Lung (tissue), 12 donors: Measurements from ENCODE around the gene TRAPPC2B. TPM values are rescaled to one million over a fixed set of nuclear protein-coding genes. Genes with fewer than 3 reads are reported as not detected.
A peak's percentile ranks its signal among the peaks of the same experiment; 100 is the strongest.

Source experiments
- ATAC-seq: fragments of 200-7000 bp; cut with Tn5 transposase; one replicate; pipeline ENCODE4 v1.9.1; 2020; ENCODE audit warnings: moderate number of reproducible peaks; ENCODE audit not compliant: insufficient read depth, low FRiP score
- DNase-seq, 3 donors: peaks; one replicate each; pipeline ENCODE4 v3.0.0-alpha.2; 2013 to 2017
- H3K27ac ChIP-seq, 2 donors: one replicate each; pipeline ENCODE4 v1.5.1; 2013; ENCODE audit warnings: mild to moderate bottlenecking in 2 of 2, moderate library complexity in 2 of 2, control low read depth in 1 of 2, inconsistent platforms in 1 of 2, low read depth in 1 of 2, low read length in 1 of 2
- H3K27me3 ChIP-seq, 3 donors: one replicate each; pipeline ENCODE4 v1.5.1; 2013; ENCODE audit warnings: low read length in 2 of 3; ENCODE audit not compliant: control insufficient read depth in 3 of 3, insufficient read depth in 3 of 3
- H3K36me3 ChIP-seq, 4 donors: one replicate each; pipeline ENCODE4 v1.5.1; 2013; ENCODE audit warnings: low read length in 4 of 4, mild to moderate bottlenecking in 1 of 4, moderate library complexity in 1 of 4; ENCODE audit not compliant: control insufficient read depth in 4 of 4, insufficient read depth in 4 of 4
- H3K4me1 ChIP-seq, 5 donors: one replicate each; pipeline ENCODE4 v1.5.1; 2013; ENCODE audit warnings: low read length in 5 of 5, mild to moderate bottlenecking in 2 of 5, moderate library complexity in 1 of 5; ENCODE audit not compliant: control insufficient read depth in 5 of 5, insufficient read depth in 5 of 5
- H3K4me3 ChIP-seq: one replicate; pipeline ENCODE4 v1.5.1; 2013; ENCODE audit warnings: mild to moderate bottlenecking, control low read depth, moderate library complexity
- H3K9ac ChIP-seq, 2 donors: one replicate each; pipeline ENCODE4 v1.5.1; 2013; ENCODE audit warnings: low read length in 2 of 2, control low read depth in 1 of 2; ENCODE audit not compliant: insufficient read depth in 1 of 2
- H3K9me3 ChIP-seq, 4 donors: one replicate each; pipeline ENCODE4 v1.5.1; 2013; ENCODE audit warnings: low read length in 3 of 4, mild to moderate bottlenecking in 1 of 4, moderate library complexity in 1 of 4; ENCODE audit not compliant: control insufficient read depth in 4 of 4, insufficient read depth in 3 of 4
- CTCF ChIP-seq: IDR thresholded peaks from 2 replicates; pipeline ENCODE4 v1.5.1; 2012; ENCODE audit warnings: mild to moderate bottlenecking; ENCODE audit errors: control extremely low read depth, extremely low read depth
- WGBS, 2 donors: extraction: QIAGEN DNeasy Blood & Tissue Kit; methylation state at CpG; one replicate each; pipeline ENCODE4 v1.1.7; 2013; 5-methylcytosine and 5-hydroxymethylcytosine counted together
- polyA plus RNA-seq, 2 donors: library from polyadenylated mRNA; stranded (reverse); fragments of 200-250 nt; gene quantifications; one replicate each; pipeline ENCODE4 v1.2.1, GENCODE V29; 2013
- total RNA-seq, 2 donors: library from RNA; depleted of rRNA in 1 of 2; stranded (reverse); fragments of >200 nt in 1 of 2; gene quantifications; one replicate each; pipeline ENCODE4 v1.2.1, GENCODE V29; 2014 to 2021
- donor health status: control.
- donor health status: control.
- donor health status: Bipolar disorder and iron deficiency.
- donor health status: healthy.
- donor health status: DM: yes; HTN: yes; CAD: no.

The TRAPPC2B gene
- total and polyA plus RNA-seq, 4 donors, result 6.2 to 25.4 (median 15.2) TPM

- no peaks in the 10 kb centered on the region for H3K27me3 ChIP-seq
- H3K4me3 ChIP-seq, result peak within 1 kb of the TSS; percentile 100
- WGBS, 2 donors, result 0% methylated on average over 55 of the region's 55 CpGs
- peaks cover 6 to 12% (median 6%) of the 10 kb centered on the region in 4 donors for H3K36me3 ChIP-seq
- DNase-seq (peak; percentile 95 to 97 (median 95)), ATAC-seq (peak; percentile 100)
- no peak for TF ChIP-seq CTCF
- peaks cover 4 to 13% (median 6%) of the 10 kb centered on the region in 5 donors for H3K4me1 ChIP-seq
- peak within 1 kb of the TSS; percentile 67 to 73 for H3K9ac ChIP-seq
- peak within 1 kb of the TSS; percentile 77 to 85 for H3K27ac ChIP-seq
- H3K9me3 ChIP-seq, result peaks cover 0 to 24% (median 0%) of the 10 kb centered on the region in 4 donors
Measured at GRCh38 chr19:57410877-57411671, 47.7 kb downstream of the TRAPPC2B start, which contains the start of gene ZNF17. ZNF17 (plus strand) TSS chr19:57411161; CDS start chr19:57413616, 2,455 bp downstream.

Other genes starting within 250 kb of the TRAPPC2B start
- gene USP29, start 243.6 kb upstream of the TRAPPC2B start, total RNA-seq, result not detected
- gene USP29, start 243.6 kb upstream of the TRAPPC2B start, polyA plus RNA-seq, result not detected
- gene ZIM3, start 218.3 kb upstream of the TRAPPC2B start, total RNA-seq, result not detected
- not detected for gene ZIM3, start 218.3 kb upstream of the TRAPPC2B start, polyA plus RNA-seq
- gene DUXA, start 196.1 kb upstream of the TRAPPC2B start, total RNA-seq, result not detected
- gene DUXA, start 196.1 kb upstream of the TRAPPC2B start, polyA plus RNA-seq, result not detected
- 10 to 100 TPM; 45.0 to 46.0 TPM for gene ZNF264, start 172.1 kb upstream of the TRAPPC2B start, total RNA-seq
- gene ZNF264, start 172.1 kb upstream of the TRAPPC2B start, polyA plus RNA-seq, result 1 to 10 TPM; 5.7 to 8.2 TPM
- 1 to 10 TPM in 1 of 2 donors, under 1 TPM in 1; 0.80 to 1.2 TPM for gene AURKC, start 132.5 kb upstream of the TRAPPC2B start, total RNA-seq
- under 1 TPM; 0.50 to 0.85 TPM for gene AURKC, start 132.5 kb upstream of the TRAPPC2B start, polyA plus RNA-seq
- gene ZNF805, start 122.9 kb upstream of the TRAPPC2B start, total RNA-seq, result 10 to 100 TPM; 13.8 to 29.0 TPM
- gene ZNF805, start 122.9 kb upstream of the TRAPPC2B start, polyA plus RNA-seq, result 1 to 10 TPM in 1 of 2 donors, under 1 TPM in 1; 0.65 to 1.8 TPM
- 100 to 1,000 TPM in 1 of 2 donors, 10 to 100 TPM in 1; 54.1 to 113 TPM for gene ZNF460, start 83.1 kb upstream of the TRAPPC2B start, total RNA-seq
- 1 to 10 TPM; 1.2 to 4.0 TPM for gene ZNF460, start 83.1 kb upstream of the TRAPPC2B start, polyA plus RNA-seq
- 10 to 100 TPM in 1 of 2 donors, 1 to 10 TPM in 1; 5.2 to 15.4 TPM for gene ZNF543, start 43.1 kb upstream of the TRAPPC2B start, total RNA-seq
- 1 to 10 TPM; 1.3 to 1.4 TPM for gene ZNF543, start 43.1 kb upstream of the TRAPPC2B start, polyA plus RNA-seq
- gene ZNF304, start 12.3 kb upstream of the TRAPPC2B start, total RNA-seq, result 10 to 100 TPM in 1 of 2 donors, 1 to 10 TPM in 1; 7.9 to 13.5 TPM
- gene ZNF304, start 12.3 kb upstream of the TRAPPC2B start, polyA plus RNA-seq, result 1 to 10 TPM; 2.6 to 3.8 TPM
- gene ZNF547, start within 50 bp of the TRAPPC2B start, total RNA-seq, result 1 to 10 TPM; 2.8 to 4.2 TPM
- 1 to 10 TPM; 1.4 to 1.6 TPM for gene ZNF547, start within 50 bp of the TRAPPC2B start, polyA plus RNA-seq
- gene ZNF548, start 26.3 kb downstream of the TRAPPC2B start, total RNA-seq, result 10 to 100 TPM; 14.9 to 35.7 TPM
- 1 to 10 TPM; 5.6 to 6.8 TPM for gene ZNF548, start 26.3 kb downstream of the TRAPPC2B start, polyA plus RNA-seq
- 10 to 100 TPM; 13.4 to 18.3 TPM for gene ZNF17, start 47.6 kb downstream of the TRAPPC2B start, total RNA-seq
- 1 to 10 TPM; 2.1 to 4.0 TPM for gene ZNF17, start 47.6 kb downstream of the TRAPPC2B start, polyA plus RNA-seq
- 10 to 100 TPM; 10.6 to 14.6 TPM for gene ZNF749, start 71.8 kb downstream of the TRAPPC2B start, total RNA-seq
- 1 to 10 TPM; 4.0 to 8.8 TPM for gene ZNF749, start 71.8 kb downstream of the TRAPPC2B start, polyA plus RNA-seq
- 1 to 10 TPM in 1 of 2 donors, under 1 TPM in 1; 0.58 to 3.1 TPM for gene VN1R1, start 93.6 kb downstream of the TRAPPC2B start, total RNA-seq
- under 1 TPM; 0.15 to 0.28 TPM for gene VN1R1, start 93.6 kb downstream of the TRAPPC2B start, polyA plus RNA-seq
- gene ZNF772, start 114.0 kb downstream of the TRAPPC2B start, total RNA-seq, result 10 to 100 TPM in 1 of 2 donors, 1 to 10 TPM in 1; 8.1 to 28.1 TPM
- gene ZNF772, start 114.0 kb downstream of the TRAPPC2B start, polyA plus RNA-seq, result 1 to 10 TPM in 1 of 2 donors, under 1 TPM in 1; 0.98 to 2.7 TPM
- gene ZNF419, start 124.2 kb downstream of the TRAPPC2B start, total RNA-seq, result 10 to 100 TPM; 10.1 to 12.5 TPM
- 1 to 10 TPM; 4.3 to 5.2 TPM for gene ZNF419, start 124.2 kb downstream of the TRAPPC2B start, polyA plus RNA-seq
- gene ZNF773, start 136.4 kb downstream of the TRAPPC2B start, total RNA-seq, result 10 to 100 TPM in 1 of 2 donors, 1 to 10 TPM in 1; 6.3 to 17.0 TPM
- 1 to 10 TPM; 2.5 to 4.3 TPM for gene ZNF773, start 136.4 kb downstream of the TRAPPC2B start, polyA plus RNA-seq
- gene ZNF549, start 163.8 kb downstream of the TRAPPC2B start, total RNA-seq, result 10 to 100 TPM in 1 of 2 donors, 1 to 10 TPM in 1; 4.8 to 14.8 TPM
- 1 to 10 TPM; 1.7 to 2.4 TPM for gene ZNF549, start 163.8 kb downstream of the TRAPPC2B start, polyA plus RNA-seq
- gene ZNF550, start 196.3 kb downstream of the TRAPPC2B start, total RNA-seq, result 10 to 100 TPM in 1 of 2 donors, 1 to 10 TPM in 1; 8.4 to 21.4 TPM
- 1 to 10 TPM; 2.0 to 3.0 TPM for gene ZNF550, start 196.3 kb downstream of the TRAPPC2B start, polyA plus RNA-seq
- 1 to 10 TPM; 4.2 to 4.6 TPM for gene ZNF416, start 215.4 kb downstream of the TRAPPC2B start, total RNA-seq
- gene ZNF416, start 215.4 kb downstream of the TRAPPC2B start, polyA plus RNA-seq, result 1 to 10 TPM; 1.7 to 2.2 TPM
- gene ZIK1, start 220.6 kb downstream of the TRAPPC2B start, total RNA-seq, result 10 to 100 TPM in 1 of 2 donors, 1 to 10 TPM in 1; 4.3 to 13.8 TPM
- 1 to 10 TPM; 1.0 to 2.7 TPM for gene ZIK1, start 220.6 kb downstream of the TRAPPC2B start, polyA plus RNA-seq
- 1 to 10 TPM; 4.0 to 4.7 TPM for gene ZNF530, start 236.3 kb downstream of the TRAPPC2B start, total RNA-seq
- 1 to 10 TPM; 1.5 to 2.1 TPM for gene ZNF530, start 236.3 kb downstream of the TRAPPC2B start, polyA plus RNA-seq